ENCODE measurements around the gene RFX5. TPM values are rescaled to one million over a fixed set of nuclear protein-coding genes. Genes with fewer than 3 reads are reported as not detected.

RFX5 gene
- total RNA-seq, 1 donor from 2014 or later = 32.4 TPM

- DNase-seq (ENCODE audit: low read depth) = no peak
- Histone ChIP-seq H3K36me3 (ENCODE audit: control insufficient read depth, insufficient read depth, low read length) (no peaks in the 10 kb centered on the region), H3K27me3 (ENCODE audit: control insufficient read depth, insufficient read depth, low read length) (no peaks in the 10 kb centered on the region), H3K4me3 (ENCODE audit: low read depth, low read length) (peak overlapping the region; percentile 61)
- TF ChIP-seq CTCF (IDR thresholded peaks at IDR 0.05; ENCODE audit: insufficient read depth, low read length, poor library complexity, severe bottlenecking) = no peak
Observed at GRCh38 chr1:151347523-151348246, 633 bp upstream of the RFX5 start.

DNA sequence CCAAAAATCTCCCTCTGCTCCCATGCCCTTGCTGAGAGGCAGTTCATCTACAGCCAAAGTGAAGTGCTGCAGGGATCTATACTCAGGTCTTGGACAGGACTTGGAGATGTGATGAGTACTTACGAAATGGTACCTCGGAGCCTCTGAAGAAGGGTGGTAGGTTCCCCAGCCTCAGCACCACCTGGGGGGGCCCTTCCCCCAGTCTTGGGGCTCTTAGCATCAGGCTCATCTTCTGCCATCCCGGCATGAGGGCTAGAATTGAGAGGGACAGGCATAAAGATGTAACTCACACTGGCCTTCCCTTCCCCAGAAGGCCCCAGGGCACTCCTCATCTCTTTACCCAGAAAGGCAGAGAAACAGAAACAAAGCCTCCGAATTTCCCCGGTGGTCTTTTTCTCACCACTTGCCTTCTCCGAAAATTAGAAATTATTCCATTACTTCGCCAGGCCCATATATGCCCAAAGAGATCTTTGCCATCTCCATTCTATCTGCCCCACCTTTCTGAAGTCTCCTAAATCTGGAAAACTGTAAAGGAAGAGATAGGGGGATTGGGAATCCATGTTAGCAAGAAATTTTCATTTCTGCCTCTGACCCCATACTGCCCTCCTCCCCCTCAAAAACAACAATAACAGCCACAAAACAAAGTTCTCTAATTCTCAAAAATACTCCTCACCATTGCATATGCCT lies 827 bp downstream of the RFX5 start:
- H3K36me3 ChIP-seq (ENCODE audit: control insufficient read depth, insufficient read depth, low read length) = no peaks in the 10 kb centered on the region
- no peak for TF ChIP-seq CTCF (IDR thresholded peaks at IDR 0.05; ENCODE audit: insufficient read depth, low read length, poor library complexity, severe bottlenecking)
- DNase-seq (ENCODE audit: low read depth) = no peak
- no peaks in the 10 kb centered on the region for H3K27me3 ChIP-seq (ENCODE audit: control insufficient read depth, insufficient read depth, low read length)
- H3K4me3 ChIP-seq (ENCODE audit: low read depth, low read length) = peak overlapping the region; percentile 61

- H3K27me3 ChIP-seq (ENCODE audit: control insufficient read depth, insufficient read depth, low read length) = no peaks in the 10 kb centered on the region
- DNase-seq (ENCODE audit: low read depth) = no peak
- no peaks in the 10 kb centered on the region for H3K36me3 ChIP-seq (ENCODE audit: control insufficient read depth, insufficient read depth, low read length)
- H3K4me3 ChIP-seq (ENCODE audit: low read depth, low read length) = no peak overlapping the region
- TF ChIP-seq CTCF (IDR thresholded peaks at IDR 0.05; ENCODE audit: insufficient read depth, low read length, poor library complexity, severe bottlenecking) = no peak
Observed at GRCh38 chr1:151344291-151344690, 2.8 kb downstream of the RFX5 start.

- no peak for TF ChIP-seq CTCF (IDR thresholded peaks at IDR 0.05; ENCODE audit: insufficient read depth, low read length, poor library complexity, severe bottlenecking)
- no peak for DNase-seq (ENCODE audit: low read depth)
- Histone ChIP-seq H3K27me3 (ENCODE audit: control insufficient read depth, insufficient read depth, low read length) (no peaks in the 10 kb centered on the region), H3K36me3 (ENCODE audit: control insufficient read depth, insufficient read depth, low read length) (no peaks in the 10 kb centered on the region), H3K4me3 (ENCODE audit: low read depth, low read length) (no peak overlapping the region)
Observed at GRCh38 chr1:151343587-151343986, 3.5 kb downstream of the RFX5 start.

DNA sequence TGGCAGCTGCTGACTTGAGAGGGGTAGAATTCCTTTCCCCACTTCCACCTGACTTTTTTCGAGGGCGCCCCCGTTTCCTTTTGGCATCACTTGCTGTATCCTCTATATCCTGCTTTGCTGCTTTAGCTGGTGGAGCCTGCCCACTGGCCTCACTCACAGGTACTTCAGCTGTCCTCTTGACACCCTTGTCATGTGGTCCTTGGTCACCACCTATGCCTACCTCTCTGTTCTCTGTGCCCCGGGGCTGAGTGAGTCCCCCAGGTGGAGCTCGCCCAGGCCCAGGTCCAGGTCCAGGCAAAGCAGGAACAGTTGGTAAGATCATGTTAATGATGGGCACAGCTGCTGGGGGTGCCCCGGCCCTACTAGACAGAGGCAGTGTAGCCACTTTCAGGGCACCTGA lies 4.5 kb downstream of the RFX5 start:
- no peak overlapping the region for H3K4me3 ChIP-seq (ENCODE audit: low read depth, low read length)
- H3K27me3 ChIP-seq (ENCODE audit: control insufficient read depth, insufficient read depth, low read length) = no peaks in the 10 kb centered on the region
- no peaks in the 10 kb centered on the region for H3K36me3 ChIP-seq (ENCODE audit: control insufficient read depth, insufficient read depth, low read length)
- no peak for DNase-seq (ENCODE audit: low read depth)
- no peak for TF ChIP-seq CTCF (IDR thresholded peaks at IDR 0.05; ENCODE audit: insufficient read depth, low read length, poor library complexity, severe bottlenecking)
